Mucosa of descending colon (tissue), 3 donors: Measurements from ENCODE around the gene UMPS. TPM values are rescaled to one million over a fixed set of nuclear protein-coding genes. Genes with fewer than 3 reads are reported as not detected.
A peak's percentile ranks its signal among the peaks of the same experiment; 100 is the strongest.

ENCODE experiments used
- ATAC-seq: fragments of 200-7000 bp; cut with Tn5 transposase; one replicate; pipeline ENCODE4 v1.9.1; 2020; ENCODE audit warnings: mild to moderate bottlenecking, moderate library complexity
- DNase-seq, 3 donors: peaks; one replicate each; pipeline ENCODE4 v3.0.0-alpha.2; 2020
- H3K36me3 ChIP-seq: fragments of 200-600 bp; one replicate; pipeline ENCODE4 v1.8.0; 2021; ENCODE audit warnings: low read depth, mild to moderate bottlenecking
- H3K4me1 ChIP-seq: fragments of 200-600 bp; one replicate; pipeline ENCODE4 v1.8.0; 2021; ENCODE audit warnings: low read depth, mild to moderate bottlenecking
- H3K4me3 ChIP-seq: fragments of 200-600 bp; one replicate; pipeline ENCODE4 v1.8.0; 2021; ENCODE audit warnings: mild to moderate bottlenecking
- H3K9me3 ChIP-seq: fragments of 200-600 bp; one replicate; pipeline ENCODE4 v1.8.0; 2021; ENCODE audit warnings: mild to moderate bottlenecking
- CTCF ChIP-seq: fragments of 200-600 bp; IDR thresholded peaks from one replicate; pipeline ENCODE4 v1.8.0; 2022; ENCODE audit warnings: antibody characterized with exemption, mild to moderate bottlenecking
- intact Hi-C, 2 donors: fragments of 100-400 bp; cut with DNase I in 1 of 2; cut with micrococcal nuclease in 1 of 2; formaldehyde crosslinking; loops; one replicate each; pipeline versions ENCODE4 v1.11.0 to v1.11.1; 2022; cut with DNase I, micrococcal nuclease
- long read RNA-seq, 2 donors: library from polyadenylated mRNA; unstranded; transcript quantifications; one replicate each; pipeline ENCODE4 v2.0.0, GENCODE V29; 2019 to 2021
- total RNA-seq, 3 donors: library from RNA; stranded (reverse); fragmentation: NEBNext Ultra II Directional in 2 of 3; extraction: Animal tissue kit (Norgen Biotek cat#: 25700) in 2 of 3; gene quantifications; one replicate each; pipeline versions ENCODE4 v1.2.1 to v1.2.4, GENCODE V29; 2021 to 2023
- donor health status: DM: no; HTN: no; CAD: no; lungs with moderate emphysema.
- donor health status: DM: no; HTN: no; CAD: no.
- donor health status: DM: no; HTN: yes; CAD: no.

UMPS gene
- total RNA-seq: 10 to 100 TPM; 22.6 to 25.7 (median 23.6) TPM
- long read RNA-seq, donor 1, full-length matches to known transcripts: 25 of 28 reads
- long read RNA-seq, donor 1, partial matches to known transcripts: 1 of 28 reads
- long read RNA-seq, donor 1, other reads (novel, unspliced or antisense): 2 of 28 reads
- long read RNA-seq, donor 2, full-length matches to known transcripts: 27 of 31 reads
- long read RNA-seq, donor 2, partial matches to known transcripts: 2 of 31 reads
- long read RNA-seq, donor 2, other reads (novel, unspliced or antisense): 2 of 31 reads

DNA sequence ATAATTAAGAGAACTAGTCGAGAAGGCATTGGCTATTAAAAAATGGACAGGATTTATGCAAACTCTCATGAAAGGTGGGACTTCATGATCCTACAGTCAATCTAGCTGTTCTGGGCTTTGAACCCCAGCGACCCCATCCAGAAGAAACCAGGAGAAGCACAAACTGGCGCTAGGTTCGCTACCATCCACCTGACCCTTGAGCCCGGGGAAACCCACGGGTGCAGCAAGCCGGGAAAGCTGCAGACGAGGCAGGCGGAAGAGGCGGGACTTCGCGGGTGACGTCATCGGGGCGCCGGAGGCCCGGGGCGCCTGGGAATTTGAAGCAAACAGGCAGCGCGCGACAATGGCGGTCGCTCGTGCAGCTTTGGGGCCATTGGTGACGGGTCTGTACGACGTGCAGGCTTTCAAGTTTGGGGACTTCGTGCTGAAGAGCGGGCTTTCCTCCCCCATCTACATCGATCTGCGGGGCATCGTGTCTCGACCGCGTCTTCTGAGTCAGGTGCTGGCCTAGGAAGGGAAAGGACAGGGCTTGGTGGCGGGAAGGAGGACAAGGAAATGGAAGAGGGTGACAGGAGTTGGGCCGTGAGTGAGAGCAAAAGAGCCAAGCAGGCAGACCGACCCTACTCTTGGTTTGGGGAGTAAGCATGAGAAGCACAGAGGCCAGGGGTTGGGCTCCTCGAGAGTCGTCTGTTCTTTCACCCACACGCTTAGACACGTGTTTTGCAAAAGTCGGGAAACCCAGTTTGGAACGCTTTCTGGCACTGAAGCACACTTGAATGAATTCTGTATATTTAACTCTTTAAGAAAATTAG is at the start of gene UMPS:
UMPS (plus strand) TSS at position 324 of the 812 bp plus-strand sequence; CDS start at position 344, 20 bp downstream.
- DNase-seq (peak; percentile 95 to 97 (median 97)), ATAC-seq (peak; percentile 100)
- no peak for TF ChIP-seq CTCF
- Histone ChIP-seq H3K36me3 (no peaks in the 10 kb centered on the region), H3K9me3 (no peaks in the 10 kb centered on the region), H3K4me3 (peak within 1 kb of the TSS; percentile 30), H3K4me1 (peaks cover 9% of the 10 kb centered on the region)
- intact Hi-C loops: no loop called here

GRCh38 chr3:124680521-124680920 is 49.7 kb upstream of the UMPS start:
- H3K36me3 ChIP-seq: no peaks in the 10 kb centered on the region
- H3K4me1 ChIP-seq: no peaks in the 10 kb centered on the region
- no peaks in the 10 kb centered on the region for H3K9me3 ChIP-seq
- TF ChIP-seq CTCF: no peak
- intact Hi-C loops: no loop called here
- no peak for ATAC-seq
- no peak for DNase-seq
- H3K4me3 ChIP-seq: no peak overlapping the region

DNA sequence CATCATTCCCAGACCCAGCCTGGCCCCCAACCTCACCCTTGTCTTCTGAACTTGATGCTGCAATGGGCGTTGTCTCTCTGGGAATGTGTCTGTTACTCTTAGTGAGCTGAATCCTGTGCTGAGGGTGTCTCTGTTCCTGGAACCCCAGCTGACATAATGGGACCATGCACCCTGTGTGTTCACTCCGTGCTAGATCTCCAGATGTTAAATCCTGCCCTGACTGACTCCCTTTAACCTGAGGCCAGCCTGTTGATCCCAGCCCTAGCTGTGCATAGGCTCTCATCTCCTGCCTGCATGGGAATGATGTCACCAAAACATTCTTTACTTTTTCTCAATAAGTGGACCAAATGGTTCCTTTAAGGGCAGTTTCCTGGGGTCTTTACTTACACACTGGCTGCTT is 48.0 kb upstream of the UMPS start:
- Histone ChIP-seq H3K4me1 (no peaks in the 10 kb centered on the region), H3K4me3 (no peak overlapping the region), H3K36me3 (no peaks in the 10 kb centered on the region), H3K9me3 (no peaks in the 10 kb centered on the region)
- TF ChIP-seq CTCF: no peak
- intact Hi-C loops: no loop called here
- DNase-seq (no peak), ATAC-seq (no peak)

- intact Hi-C loops: no loop called here
- H3K4me1 ChIP-seq: no peaks in the 10 kb centered on the region
- H3K4me3 ChIP-seq: no peak overlapping the region
- ATAC-seq: no peak
- H3K9me3 ChIP-seq: no peaks in the 10 kb centered on the region
- no peaks in the 10 kb centered on the region for H3K36me3 ChIP-seq
- DNase-seq: no peak
- no peak for TF ChIP-seq CTCF
These were observed 45.8 kb upstream of the UMPS start for GRCh38 chr3:124684459-124684858.

- no peak for DNase-seq
- Histone ChIP-seq H3K4me3 (no peak overlapping the region), H3K9me3 (no peaks in the 10 kb centered on the region), H3K4me1 (no peaks in the 10 kb centered on the region), H3K36me3 (no peaks in the 10 kb centered on the region)
- intact Hi-C loops: loop anchor here in 1 of 2 donors (5.0 kb wide), 1 partner anchor 118 kb away; no protein-coding TSS in a partner anchor
- TF ChIP-seq CTCF: no peak
- ATAC-seq: no peak
These were observed 45.2 kb upstream of the UMPS start for GRCh38 chr3:124685067-124685466.
